ENCODE measurements around the gene COCH.
"Not testable (repeated sequence)": the region's sequence is repeated elsewhere in the genome, so short reads cannot be mapped to it uniquely, and the experiment has no call there.

Gene COCH

GRCh38 chr14:30933937-30934336 is 59.6 kb downstream of the COCH start:
- not testable (repeated sequence) for DNase-seq

- no peak for DNase-seq
Measured at GRCh38 chr14:30935445-30935844, 61.1 kb downstream of the COCH start.

GRCh38 chr14:30938617-30939016 is 64.3 kb downstream of the COCH start:
- no peak for DNase-seq
